ENCODE results near the gene TAF4.
"Not testable (repeated sequence)": the region's sequence is repeated elsewhere in the genome, so short reads cannot be mapped to it uniquely, and the experiment has no call there.

TAF4 gene

DNA sequence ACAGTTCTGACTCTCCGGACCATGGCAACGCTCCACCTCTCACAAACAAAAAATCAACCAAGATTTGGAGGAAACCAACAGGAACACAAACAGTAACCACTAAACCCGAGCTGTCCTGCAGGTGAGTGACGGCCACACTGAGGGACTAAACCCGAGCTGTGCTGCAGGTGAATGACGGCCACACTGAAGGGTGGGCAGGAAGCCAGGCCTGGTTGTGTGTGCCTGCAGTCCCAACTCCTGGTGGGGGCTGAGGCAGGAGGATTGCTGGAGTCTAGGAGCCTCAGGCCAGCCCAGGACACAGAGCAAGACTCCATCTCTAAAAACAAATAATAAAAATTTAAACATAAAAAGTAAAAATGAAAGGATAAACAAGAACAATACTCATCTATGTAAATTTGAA lies 80.6 kb downstream of the TAF4 start:
- no peaks in the 10 kb centered on the region for H3K4me1 ChIP-seq (ENCODE audit: insufficient read depth, insufficient read length)
- no peak overlapping the region for H3K4me3 ChIP-seq (ENCODE audit: insufficient read length, low read depth)
- H3K9ac ChIP-seq (ENCODE audit: insufficient read length, low read depth) = no peak overlapping the region
- H3K9me3 ChIP-seq (ENCODE audit: insufficient read depth, low read length) = no peaks in the 10 kb centered on the region
- TF ChIP-seq ZNF274 (IDR thresholded peaks at IDR 0.05; ENCODE audit: low read depth, low read length) = no peak
- no peak for TF ChIP-seq SUZ12 (IDR thresholded peaks at IDR 0.05; ENCODE audit: extremely low read depth, insufficient read depth, insufficient read length)
- TF ChIP-seq YY1 (IDR thresholded peaks at IDR 0.05; ENCODE audit: insufficient read depth, insufficient read length) = no peak
- no peak for DNase-seq (ENCODE audit: low read depth, low spot score)
- no peaks in the 10 kb centered on the region for H3K27me3 ChIP-seq (ENCODE audit: insufficient read depth, insufficient read length)
- peaks cover 70% of the 10 kb centered on the region for H3K36me3 ChIP-seq (ENCODE audit: insufficient read depth, insufficient read length, low read length)

DNA sequence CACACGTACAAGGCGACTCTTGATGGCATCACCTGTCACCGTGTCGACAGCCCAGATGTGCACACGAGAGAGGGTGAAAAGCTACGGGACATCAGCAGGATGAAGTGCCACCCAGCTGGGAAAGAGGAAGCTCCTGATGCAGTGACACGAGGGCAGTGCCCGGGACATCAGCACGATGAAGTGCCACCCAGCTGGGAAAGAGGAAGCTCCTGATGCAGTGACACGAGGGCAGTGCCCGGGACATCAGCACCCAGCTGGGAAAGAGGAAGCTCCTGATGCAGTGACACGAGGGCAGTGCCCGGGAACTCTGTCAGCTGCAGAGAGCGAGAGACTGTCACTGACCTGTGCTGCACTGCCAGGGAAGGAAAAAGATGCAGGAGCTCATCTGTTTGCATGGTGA lies 81.2 kb downstream of the TAF4 start:
- not testable (repeated sequence) for H3K9ac ChIP-seq (ENCODE audit: insufficient read length, low read depth); H3K27me3 ChIP-seq (ENCODE audit: insufficient read depth, insufficient read length); DNase-seq (ENCODE audit: low read depth, low spot score); H3K4me3 ChIP-seq (ENCODE audit: insufficient read length, low read depth); H3K4me1 ChIP-seq (ENCODE audit: insufficient read depth, insufficient read length); H3K9me3 ChIP-seq (ENCODE audit: insufficient read depth, low read length)
- peaks cover 69% of the 10 kb centered on the region for H3K36me3 ChIP-seq (ENCODE audit: insufficient read depth, insufficient read length, low read length)

DNA sequence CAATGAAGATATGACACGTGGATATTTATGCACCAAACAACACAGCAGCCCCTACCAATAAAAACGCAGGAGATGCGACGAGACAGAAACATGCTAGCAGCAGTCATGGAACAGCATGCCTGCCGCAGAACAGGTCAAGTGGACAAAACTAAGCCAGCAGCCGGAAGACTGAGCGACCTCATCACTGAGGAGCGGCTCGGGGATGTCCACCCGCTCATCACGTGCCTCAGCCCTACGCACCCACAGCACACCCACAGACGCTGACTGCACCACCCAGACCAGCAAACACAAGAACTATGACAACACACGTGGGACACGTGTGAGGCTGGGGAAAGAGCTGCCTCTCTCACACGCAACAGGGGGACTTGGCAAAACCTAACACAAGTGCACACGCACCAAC lies 81.7 kb downstream of the TAF4 start:
- no peak overlapping the region for H3K4me3 ChIP-seq (ENCODE audit: insufficient read length, low read depth)
- TF ChIP-seq YY1 (IDR thresholded peaks at IDR 0.05; ENCODE audit: insufficient read depth, insufficient read length) (no peak), ZNF274 (IDR thresholded peaks at IDR 0.05; ENCODE audit: low read depth, low read length) (no peak), SUZ12 (IDR thresholded peaks at IDR 0.05; ENCODE audit: extremely low read depth, insufficient read depth, insufficient read length) (no peak)
- no peaks in the 10 kb centered on the region for H3K9me3 ChIP-seq (ENCODE audit: insufficient read depth, low read length)
- no peaks in the 10 kb centered on the region for H3K4me1 ChIP-seq (ENCODE audit: insufficient read depth, insufficient read length)
- H3K36me3 ChIP-seq (ENCODE audit: insufficient read depth, insufficient read length, low read length) = peaks cover 65% of the 10 kb centered on the region
- H3K9ac ChIP-seq (ENCODE audit: insufficient read length, low read depth) = no peak overlapping the region
- H3K27me3 ChIP-seq (ENCODE audit: insufficient read depth, insufficient read length) = no peaks in the 10 kb centered on the region
- DNase-seq (ENCODE audit: low read depth, low spot score) = no peak

DNA sequence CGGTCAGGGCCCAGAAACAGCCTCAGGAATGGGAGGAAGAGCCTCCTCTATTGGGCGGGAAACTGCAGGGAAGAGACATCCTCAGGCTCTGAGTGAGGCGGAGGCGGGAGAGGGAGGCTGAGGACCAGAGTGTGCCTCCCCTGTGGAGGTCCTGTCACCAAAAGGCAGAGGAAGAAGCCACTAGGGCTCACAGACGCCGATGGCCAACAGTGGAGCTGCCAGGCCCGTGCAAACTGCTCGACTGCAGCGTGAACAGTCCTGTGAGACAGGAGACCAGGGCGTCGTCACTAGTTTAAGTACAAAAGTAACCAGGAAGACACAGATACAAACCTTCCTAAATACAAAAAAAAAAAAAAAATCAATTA lies 82.7 kb downstream of the TAF4 start:
- Histone ChIP-seq H3K4me1 (ENCODE audit: insufficient read depth, insufficient read length) (no peaks in the 10 kb centered on the region), H3K27me3 (ENCODE audit: insufficient read depth, insufficient read length) (no peaks in the 10 kb centered on the region), H3K9ac (ENCODE audit: insufficient read length, low read depth) (no peak overlapping the region), H3K36me3 (ENCODE audit: insufficient read depth, insufficient read length, low read length) (peaks cover 56% of the 10 kb centered on the region), H3K4me3 (ENCODE audit: insufficient read length, low read depth) (no peak overlapping the region), H3K9me3 (ENCODE audit: insufficient read depth, low read length) (no peaks in the 10 kb centered on the region)
- TF ChIP-seq YY1 (IDR thresholded peaks at IDR 0.05; ENCODE audit: insufficient read depth, insufficient read length) (no peak), ZNF274 (IDR thresholded peaks at IDR 0.05; ENCODE audit: low read depth, low read length) (no peak), SUZ12 (IDR thresholded peaks at IDR 0.05; ENCODE audit: extremely low read depth, insufficient read depth, insufficient read length) (no peak)
- DNase-seq (ENCODE audit: low read depth, low spot score) = no peak

DNA sequence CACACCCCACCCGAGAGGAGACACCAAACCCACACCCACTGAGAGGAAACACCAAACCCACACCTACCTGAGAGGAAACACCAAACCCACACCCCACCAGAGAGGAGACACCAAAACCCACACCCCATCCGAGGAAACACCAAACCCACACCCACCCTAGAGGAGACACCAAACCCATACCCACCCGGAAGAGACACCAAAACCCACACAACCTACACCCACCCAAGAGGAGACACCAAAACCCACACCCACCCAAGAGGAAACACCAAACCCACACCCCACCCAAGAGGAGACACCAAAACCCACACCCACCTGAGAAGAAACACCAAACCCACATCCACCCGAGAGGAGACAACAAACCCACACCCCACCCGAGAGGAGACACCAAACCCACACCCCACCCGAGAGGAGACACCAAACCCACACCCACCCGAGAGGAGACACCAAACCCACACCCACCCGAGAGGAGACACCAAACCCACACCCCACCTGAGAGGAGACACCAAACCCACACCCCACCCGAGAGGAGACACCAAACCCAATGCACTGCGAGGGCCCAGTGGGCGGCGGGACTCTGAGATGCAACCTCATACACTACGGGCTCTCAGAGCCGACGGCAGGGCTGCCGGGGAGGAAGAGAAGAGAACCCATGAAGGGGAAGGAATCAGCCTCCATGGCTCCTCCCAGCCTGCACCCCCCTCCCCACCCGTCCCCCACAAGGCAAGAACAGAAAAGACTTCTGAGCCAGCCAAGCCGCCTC lies 83.3 kb downstream of the TAF4 start:
- DNase-seq (ENCODE audit: low read depth, low spot score) = no peak
- TF ChIP-seq ZNF274 (IDR thresholded peaks at IDR 0.05; ENCODE audit: low read depth, low read length) (no peak), YY1 (IDR thresholded peaks at IDR 0.05; ENCODE audit: insufficient read depth, insufficient read length) (no peak), SUZ12 (IDR thresholded peaks at IDR 0.05; ENCODE audit: extremely low read depth, insufficient read depth, insufficient read length) (no peak)
- Histone ChIP-seq H3K4me3 (ENCODE audit: insufficient read length, low read depth) (no peak overlapping the region), H3K36me3 (ENCODE audit: insufficient read depth, insufficient read length, low read length) (peaks cover 53% of the 10 kb centered on the region), H3K9me3 (ENCODE audit: insufficient read depth, low read length) (no peaks in the 10 kb centered on the region), H3K9ac (ENCODE audit: insufficient read length, low read depth) (no peak overlapping the region), H3K27me3 (ENCODE audit: insufficient read depth, insufficient read length) (no peaks in the 10 kb centered on the region), H3K4me1 (ENCODE audit: insufficient read depth, insufficient read length) (no peaks in the 10 kb centered on the region)

DNA sequence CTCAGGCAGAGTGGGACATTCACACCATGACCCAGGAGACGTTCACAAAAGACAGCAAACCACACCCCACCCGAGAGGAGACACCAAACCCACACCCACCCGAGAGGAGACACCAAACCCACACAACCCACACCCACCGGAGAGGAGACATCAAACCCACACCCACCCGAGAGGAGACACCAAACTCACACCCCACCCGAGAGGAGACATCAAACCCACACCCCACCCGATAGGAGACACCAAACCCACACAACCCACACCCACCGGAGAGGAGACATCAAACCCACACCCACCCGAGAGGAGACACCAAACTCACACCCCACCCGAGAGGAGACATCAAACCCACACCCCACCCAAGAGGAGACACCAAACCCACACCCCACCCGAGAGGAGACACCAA lies 84.0 kb downstream of the TAF4 start:
- DNase-seq (ENCODE audit: low read depth, low spot score); H3K4me1 ChIP-seq (ENCODE audit: insufficient read depth, insufficient read length); H3K27me3 ChIP-seq (ENCODE audit: insufficient read depth, insufficient read length); H3K4me3 ChIP-seq (ENCODE audit: insufficient read length, low read depth); H3K9me3 ChIP-seq (ENCODE audit: insufficient read depth, low read length); H3K9ac ChIP-seq (ENCODE audit: insufficient read length, low read depth): not testable (repeated sequence)
- H3K36me3 ChIP-seq (ENCODE audit: insufficient read depth, insufficient read length, low read length) = peaks cover 52% of the 10 kb centered on the region

DNA sequence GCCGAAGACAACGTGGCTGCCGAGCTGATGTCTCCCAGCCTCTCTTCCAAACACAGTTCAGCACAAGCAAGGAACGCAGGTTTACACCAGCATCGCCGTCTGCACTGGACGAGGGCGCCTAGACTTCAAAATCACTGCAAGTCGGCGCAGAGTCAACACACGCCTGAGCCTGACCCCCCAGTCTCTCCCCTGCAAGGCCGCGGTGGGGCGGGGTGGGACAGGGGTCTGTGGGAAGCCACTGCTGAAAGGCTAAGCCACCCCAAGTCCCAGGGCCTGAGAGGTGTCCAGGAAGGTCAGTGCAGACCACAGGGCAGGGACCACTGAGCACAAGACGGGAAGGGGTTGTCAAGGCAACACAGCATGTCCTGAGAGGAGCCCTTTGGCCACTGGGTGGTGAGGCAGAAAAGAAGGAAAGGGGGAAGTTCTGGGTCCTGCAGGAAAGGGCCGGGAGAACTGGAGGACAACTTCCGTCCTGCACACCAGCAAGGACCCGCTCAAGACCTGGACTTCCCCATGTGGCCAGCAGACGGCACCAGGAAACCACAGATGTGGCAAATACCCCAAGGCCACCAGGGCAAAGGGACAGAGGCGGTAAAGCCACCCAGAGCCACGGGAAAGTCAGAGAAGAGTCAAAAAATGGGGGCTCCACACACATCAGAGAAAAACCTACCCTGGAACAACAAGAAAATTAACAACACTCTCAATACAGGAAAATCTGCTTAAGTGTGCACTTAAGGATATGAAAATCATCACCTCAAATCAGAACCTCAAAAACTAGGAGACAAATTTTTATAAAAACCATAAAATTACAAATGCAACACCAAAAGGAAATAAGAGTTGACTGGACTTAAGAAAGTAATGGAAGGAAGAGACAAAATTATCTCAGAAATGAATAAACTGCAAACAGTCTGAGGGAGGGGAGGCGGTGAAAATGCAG lies 84.8 kb downstream of the TAF4 start:
- Histone ChIP-seq H3K9ac (ENCODE audit: insufficient read length, low read depth) (peak overlapping the region; percentile 1), H3K9me3 (ENCODE audit: insufficient read depth, low read length) (no peaks in the 10 kb centered on the region), H3K4me1 (ENCODE audit: insufficient read depth, insufficient read length) (peaks cover 6% of the 10 kb centered on the region), H3K4me3 (ENCODE audit: insufficient read length, low read depth) (no peak overlapping the region), H3K27me3 (ENCODE audit: insufficient read depth, insufficient read length) (no peaks in the 10 kb centered on the region), H3K36me3 (ENCODE audit: insufficient read depth, insufficient read length, low read length) (peaks cover 55% of the 10 kb centered on the region)
- no peak for TF ChIP-seq ZNF274 (IDR thresholded peaks at IDR 0.05; ENCODE audit: low read depth, low read length)
- TF ChIP-seq YY1 (IDR thresholded peaks at IDR 0.05; ENCODE audit: insufficient read depth, insufficient read length) = no peak
- TF ChIP-seq SUZ12 (IDR thresholded peaks at IDR 0.05; ENCODE audit: extremely low read depth, insufficient read depth, insufficient read length) = no peak
- no peak for DNase-seq (ENCODE audit: low read depth, low spot score)

All from NT2/D1 (cell line).